Measurements from ENCODE around the gene ERAS.

- TF ChIP-seq, protein P1, sequence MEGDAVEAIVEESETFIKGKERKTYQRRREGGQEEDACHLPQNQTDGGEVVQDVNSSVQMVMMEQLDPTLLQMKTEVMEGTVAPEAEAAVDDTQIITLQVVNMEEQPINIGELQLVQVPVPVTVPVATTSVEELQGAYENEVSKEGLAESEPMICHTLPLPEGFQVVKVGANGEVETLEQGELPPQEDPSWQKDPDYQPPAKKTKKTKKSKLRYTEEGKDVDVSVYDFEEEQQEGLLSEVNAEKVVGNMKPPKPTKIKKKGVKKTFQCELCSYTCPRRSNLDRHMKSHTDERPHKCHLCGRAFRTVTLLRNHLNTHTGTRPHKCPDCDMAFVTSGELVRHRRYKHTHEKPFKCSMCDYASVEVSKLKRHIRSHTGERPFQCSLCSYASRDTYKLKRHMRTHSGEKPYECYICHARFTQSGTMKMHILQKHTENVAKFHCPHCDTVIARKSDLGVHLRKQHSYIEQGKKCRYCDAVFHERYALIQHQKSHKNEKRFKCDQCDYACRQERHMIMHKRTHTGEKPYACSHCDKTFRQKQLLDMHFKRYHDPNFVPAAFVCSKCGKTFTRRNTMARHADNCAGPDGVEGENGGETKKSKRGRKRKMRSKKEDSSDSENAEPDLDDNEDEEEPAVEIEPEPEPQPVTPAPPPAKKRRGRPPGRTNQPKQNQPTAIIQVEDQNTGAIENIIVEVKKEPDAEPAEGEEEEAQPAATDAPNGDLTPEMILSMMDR (IDR thresholded peaks at IDR 0.05) = no peak
- TF ChIP-seq POLR2A (IDR thresholded peaks at IDR 0.05) = no peak
Measured at GRCh38 chrX:48831136-48831908, 5.0 kb downstream of the ERAS start.
